Upper lobe of left lung (tissue), 4 donors: Measurements from ENCODE around the gene PPFIA4.

Experiments
- CTCF ChIP-seq, 6 experiments: fragments of 450-650 bp in 4 of 6; fragments of 200-600 bp in 2 of 6; sonication (generic) in 2 of 6; IDR thresholded peaks; one replicate each; pipeline ENCODE4 v1.5.1; 2016 to 2019; ENCODE audit warnings: antibody characterized with exemption in 6 of 6
- POLR2A ChIP-seq, 4 donors: fragments of 450-650 bp; IDR thresholded peaks; one replicate each; pipeline ENCODE4 v1.5.1; 2016 to 2017; ENCODE audit warnings: antibody characterized with exemption in 4 of 4, mild to moderate bottlenecking in 2 of 4

GRCh38 chr1:203074610-203075009 lies 48.3 kb downstream of the PPFIA4 start:
- TF ChIP-seq POLR2A (IDR thresholded peaks at IDR 0.05) (no peak), CTCF (IDR thresholded peaks at IDR 0.05) (no peak)
